GM19463 (cell line): ENCODE results near the gene CRYGS.

ENCODE experiments used
- ATAC-seq: cut with Tn5 transposase; IDR thresholded peaks from one replicate; pipeline ENCODE4 v1.9.1; 2021; ENCODE audit warnings: mild to moderate bottlenecking, moderate library complexity; ENCODE audit not compliant: unreplicated experiment

The CRYGS gene

GRCh38 chr3:186496016-186496415, 48.2 kb downstream of the CRYGS start:
- no peak for ATAC-seq

- ATAC-seq, result no peak
These were observed 50.5 kb downstream of the CRYGS start for GRCh38 chr3:186493525-186494255.

GRCh38 chr3:186492385-186492984, 51.7 kb downstream of the CRYGS start:
- ATAC-seq, result no peak

GRCh38 chr3:186489507-186489906, 54.7 kb downstream of the CRYGS start:
- ATAC-seq, result no peak
